ENCODE results near the gene SKI.
"Not testable (repeated sequence)": the region's sequence is repeated elsewhere in the genome, so short reads cannot be mapped to it uniquely, and the experiment has no call there.

Gene SKI

GRCh38 chr1:2242814-2243725, 15.0 kb downstream of the SKI start:
- H3K27me3 ChIP-seq (ENCODE audit: insufficient read depth, insufficient read length) = no peaks in the 10 kb centered on the region
- H3K4me1 ChIP-seq (ENCODE audit: insufficient read depth, insufficient read length) = peaks cover 29% of the 10 kb centered on the region
- no peak for TF ChIP-seq ZNF274 (IDR thresholded peaks at IDR 0.05; ENCODE audit: low read depth, low read length)
- TF ChIP-seq YY1 (IDR thresholded peaks at IDR 0.05; ENCODE audit: insufficient read depth, insufficient read length) = no peak
- TF ChIP-seq SUZ12 (IDR thresholded peaks at IDR 0.05; ENCODE audit: extremely low read depth, insufficient read depth, insufficient read length) = no peak
- no peaks in the 10 kb centered on the region for H3K9me3 ChIP-seq (ENCODE audit: insufficient read depth, low read length)
- H3K9ac ChIP-seq (ENCODE audit: insufficient read length, low read depth) = peak overlapping the region; percentile 32
- DNase-seq (ENCODE audit: low read depth, low spot score) = no peak
- peaks cover 49% of the 10 kb centered on the region for H3K36me3 ChIP-seq (ENCODE audit: insufficient read depth, insufficient read length, low read length)
- H3K4me3 ChIP-seq (ENCODE audit: insufficient read length, low read depth) = no peak overlapping the region

DNA sequence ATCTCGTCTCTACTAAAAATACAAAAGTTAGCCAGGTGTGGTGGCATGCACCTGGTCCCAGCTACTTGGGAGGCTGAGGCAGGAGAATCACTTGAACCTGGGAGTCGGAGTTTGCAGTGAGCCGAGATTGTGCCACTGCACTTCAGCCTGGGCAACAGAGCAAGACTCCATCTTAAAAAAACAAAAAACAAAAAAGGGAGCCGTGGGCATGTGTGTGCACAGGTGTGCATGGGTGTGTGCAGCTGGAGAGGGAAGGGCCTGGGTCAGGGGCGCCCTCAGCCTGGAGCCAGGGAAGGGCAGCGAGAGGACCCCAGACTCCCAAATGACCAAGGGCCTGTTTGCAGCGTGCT, 18.9 kb downstream of the SKI start:
- not testable (repeated sequence) for DNase-seq (ENCODE audit: low read depth, low spot score); H3K27me3 ChIP-seq (ENCODE audit: insufficient read depth, insufficient read length); H3K4me3 ChIP-seq (ENCODE audit: insufficient read length, low read depth); H3K9me3 ChIP-seq (ENCODE audit: insufficient read depth, low read length)
- Histone ChIP-seq H3K9ac (ENCODE audit: insufficient read length, low read depth) (peak overlapping the region; percentile 62), H3K36me3 (ENCODE audit: insufficient read depth, insufficient read length, low read length) (peaks cover 22% of the 10 kb centered on the region), H3K4me1 (ENCODE audit: insufficient read depth, insufficient read length) (peaks cover 27% of the 10 kb centered on the region)

- DNase-seq (ENCODE audit: low read depth, low spot score) = no peak
- no peak for TF ChIP-seq YY1 (IDR thresholded peaks at IDR 0.05; ENCODE audit: insufficient read depth, insufficient read length)
- TF ChIP-seq SUZ12 (IDR thresholded peaks at IDR 0.05; ENCODE audit: extremely low read depth, insufficient read depth, insufficient read length) = no peak
- TF ChIP-seq ZNF274 (IDR thresholded peaks at IDR 0.05; ENCODE audit: low read depth, low read length) = no peak
- H3K4me3 ChIP-seq (ENCODE audit: insufficient read length, low read depth) = peak overlapping the region; percentile 11
- H3K27me3 ChIP-seq (ENCODE audit: insufficient read depth, insufficient read length) = no peaks in the 10 kb centered on the region
- H3K9ac ChIP-seq (ENCODE audit: insufficient read length, low read depth) = peak overlapping the region; percentile 62
- H3K9me3 ChIP-seq (ENCODE audit: insufficient read depth, low read length) = no peaks in the 10 kb centered on the region
- peaks cover 23% of the 10 kb centered on the region for H3K36me3 ChIP-seq (ENCODE audit: insufficient read depth, insufficient read length, low read length)
- peaks cover 30% of the 10 kb centered on the region for H3K4me1 ChIP-seq (ENCODE audit: insufficient read depth, insufficient read length)
Observed at GRCh38 chr1:2247760-2248126, 19.6 kb downstream of the SKI start.

DNA sequence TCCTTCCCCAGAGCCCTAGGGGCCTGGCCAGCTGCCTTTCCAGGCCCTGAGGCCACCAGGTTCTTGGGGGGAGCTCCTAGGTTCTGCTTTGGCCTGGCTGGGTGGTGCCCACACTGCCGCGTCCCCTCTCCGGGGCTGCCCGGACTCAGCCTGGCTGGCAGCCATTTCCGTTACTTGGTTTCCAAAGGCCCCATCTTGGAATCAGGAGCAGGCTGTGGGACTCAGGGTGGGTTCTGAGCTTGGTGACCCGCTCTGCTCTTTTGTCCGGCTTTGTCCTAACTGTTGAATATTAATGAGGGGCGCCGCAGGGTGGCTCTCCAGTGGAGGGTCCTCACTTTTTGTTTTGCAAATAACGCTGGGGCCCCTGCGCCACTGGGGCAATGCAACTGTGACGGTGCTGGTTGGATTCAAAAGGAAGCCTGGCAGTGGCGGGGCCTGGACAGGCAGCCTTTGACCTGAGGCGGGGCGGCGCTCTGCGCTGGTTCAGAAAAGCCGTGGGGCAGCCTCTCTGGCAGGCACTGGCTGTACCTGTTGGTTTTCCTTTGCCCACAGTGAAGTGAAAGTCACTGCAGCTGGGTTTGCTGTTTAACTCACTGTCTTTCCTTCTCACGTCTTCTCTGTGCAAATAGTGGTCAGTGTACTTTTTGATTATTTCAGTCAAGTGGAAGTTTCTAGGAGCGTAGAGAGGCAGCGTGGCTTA, 20.2 kb downstream of the SKI start:
- Histone ChIP-seq H3K4me1 (ENCODE audit: insufficient read depth, insufficient read length) (peaks cover 25% of the 10 kb centered on the region), H3K9me3 (ENCODE audit: insufficient read depth, low read length) (no peaks in the 10 kb centered on the region), H3K27me3 (ENCODE audit: insufficient read depth, insufficient read length) (no peaks in the 10 kb centered on the region), H3K9ac (ENCODE audit: insufficient read length, low read depth) (peak overlapping the region; percentile 79), H3K4me3 (ENCODE audit: insufficient read length, low read depth) (peak overlapping the region; percentile 11), H3K36me3 (ENCODE audit: insufficient read depth, insufficient read length, low read length) (peaks cover 22% of the 10 kb centered on the region)
- peak; percentile 93 for DNase-seq (ENCODE audit: low read depth, low spot score)
- peak; percentile 61 for TF ChIP-seq YY1 (IDR thresholded peaks at IDR 0.05; ENCODE audit: insufficient read depth, insufficient read length)
- TF ChIP-seq ZNF274 (IDR thresholded peaks at IDR 0.05; ENCODE audit: low read depth, low read length) = no peak
- TF ChIP-seq SUZ12 (IDR thresholded peaks at IDR 0.05; ENCODE audit: extremely low read depth, insufficient read depth, insufficient read length) = no peak

GRCh38 chr1:2248854-2249558, 20.9 kb downstream of the SKI start:
- Histone ChIP-seq H3K36me3 (ENCODE audit: insufficient read depth, insufficient read length, low read length) (peaks cover 26% of the 10 kb centered on the region), H3K4me3 (ENCODE audit: insufficient read length, low read depth) (no peak overlapping the region), H3K9me3 (ENCODE audit: insufficient read depth, low read length) (peaks cover 4% of the 10 kb centered on the region; the same call in 1 of the 2 replicates), H3K4me1 (ENCODE audit: insufficient read depth, insufficient read length) (peaks cover 24% of the 10 kb centered on the region), H3K27me3 (ENCODE audit: insufficient read depth, insufficient read length) (no peaks in the 10 kb centered on the region), H3K9ac (ENCODE audit: insufficient read length, low read depth) (peak overlapping the region; percentile 79)
- DNase-seq (ENCODE audit: low read depth, low spot score) = no peak
- no peak for TF ChIP-seq YY1 (IDR thresholded peaks at IDR 0.05; ENCODE audit: insufficient read depth, insufficient read length)
- no peak for TF ChIP-seq SUZ12 (IDR thresholded peaks at IDR 0.05; ENCODE audit: extremely low read depth, insufficient read depth, insufficient read length)
- TF ChIP-seq ZNF274 (IDR thresholded peaks at IDR 0.05; ENCODE audit: low read depth, low read length) = no peak

DNA sequence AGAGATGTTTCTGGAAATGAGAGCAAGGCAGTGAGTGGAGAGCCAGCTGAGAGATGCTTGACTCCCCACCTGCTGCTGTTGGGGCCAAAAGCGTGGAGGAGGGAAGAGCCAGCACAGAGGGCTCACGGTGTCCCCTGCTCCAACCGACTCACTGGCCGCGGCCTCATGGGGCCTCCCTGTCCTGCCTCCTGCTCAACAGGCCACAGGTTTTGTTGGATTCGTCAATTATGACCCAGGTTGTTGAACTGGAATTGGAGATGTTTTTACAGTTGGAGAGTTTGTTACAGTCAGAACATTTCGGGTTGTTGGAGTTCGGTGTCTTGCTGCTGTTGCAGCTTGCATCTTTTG, 21.4 kb downstream of the SKI start:
- Histone ChIP-seq H3K9ac (ENCODE audit: insufficient read length, low read depth) (no peak overlapping the region), H3K36me3 (ENCODE audit: insufficient read depth, insufficient read length, low read length) (peaks cover 31% of the 10 kb centered on the region), H3K27me3 (ENCODE audit: insufficient read depth, insufficient read length) (no peaks in the 10 kb centered on the region), H3K4me1 (ENCODE audit: insufficient read depth, insufficient read length) (peaks cover 24% of the 10 kb centered on the region), H3K4me3 (ENCODE audit: insufficient read length, low read depth) (no peak overlapping the region), H3K9me3 (ENCODE audit: insufficient read depth, low read length) (peaks cover 9% of the 10 kb centered on the region; the same call in 1 of the 2 replicates)
- DNase-seq (ENCODE audit: low read depth, low spot score) = no peak
- TF ChIP-seq ZNF274 (IDR thresholded peaks at IDR 0.05; ENCODE audit: low read depth, low read length) (no peak), YY1 (IDR thresholded peaks at IDR 0.05; ENCODE audit: insufficient read depth, insufficient read length) (no peak), SUZ12 (IDR thresholded peaks at IDR 0.05; ENCODE audit: extremely low read depth, insufficient read depth, insufficient read length) (no peak)

DNA sequence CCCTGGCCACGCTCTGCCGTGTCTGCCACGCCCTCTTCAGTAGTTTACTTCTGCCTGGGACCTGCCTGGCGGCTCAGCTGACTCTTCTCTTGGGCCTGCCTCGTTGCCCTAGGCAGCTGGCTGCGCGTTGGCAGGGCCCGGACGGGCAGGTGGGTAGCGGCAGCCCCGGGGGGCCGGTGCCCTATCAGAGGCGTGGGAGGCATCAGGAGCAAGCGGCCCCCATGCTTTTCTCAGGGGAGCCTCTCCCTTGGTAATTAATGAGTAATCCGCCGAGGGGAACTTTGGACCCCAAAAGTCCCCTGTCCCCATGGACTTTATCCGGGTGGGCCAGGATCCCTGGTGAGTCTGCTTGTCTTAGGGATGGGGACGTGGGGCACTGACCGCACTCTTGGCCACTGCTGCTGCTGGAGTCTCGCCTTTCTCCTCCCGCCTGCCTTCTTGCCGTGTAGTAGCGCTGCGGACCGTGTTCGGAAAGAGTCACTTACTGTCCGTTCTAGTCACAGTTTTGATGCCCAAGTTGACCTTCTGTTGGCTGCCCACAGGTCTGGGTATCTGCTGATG, 22.7 kb downstream of the SKI start:
- Histone ChIP-seq H3K4me3 (ENCODE audit: insufficient read length, low read depth) (no peak overlapping the region), H3K9ac (ENCODE audit: insufficient read length, low read depth) (no peak overlapping the region), H3K27me3 (ENCODE audit: insufficient read depth, insufficient read length) (no peaks in the 10 kb centered on the region), H3K36me3 (ENCODE audit: insufficient read depth, insufficient read length, low read length) (peaks cover 36% of the 10 kb centered on the region), H3K4me1 (ENCODE audit: insufficient read depth, insufficient read length) (peaks cover 24% of the 10 kb centered on the region), H3K9me3 (ENCODE audit: insufficient read depth, low read length) (peaks cover 22% of the 10 kb centered on the region)
- no peak for TF ChIP-seq YY1 (IDR thresholded peaks at IDR 0.05; ENCODE audit: insufficient read depth, insufficient read length)
- TF ChIP-seq ZNF274 (IDR thresholded peaks at IDR 0.05; ENCODE audit: low read depth, low read length) = no peak
- TF ChIP-seq SUZ12 (IDR thresholded peaks at IDR 0.05; ENCODE audit: extremely low read depth, insufficient read depth, insufficient read length) = no peak
- DNase-seq (ENCODE audit: low read depth, low spot score) = no peak
